GM21423 (cell line): Measurements from ENCODE around the gene VSIR.

ENCODE experiments used
- ATAC-seq: cut with Tn5 transposase; IDR thresholded peaks from one replicate; pipeline ENCODE4 v1.9.1; 2021; ENCODE audit warnings: mild to moderate bottlenecking, moderate library complexity; ENCODE audit not compliant: unreplicated experiment

Gene VSIR

DNA sequence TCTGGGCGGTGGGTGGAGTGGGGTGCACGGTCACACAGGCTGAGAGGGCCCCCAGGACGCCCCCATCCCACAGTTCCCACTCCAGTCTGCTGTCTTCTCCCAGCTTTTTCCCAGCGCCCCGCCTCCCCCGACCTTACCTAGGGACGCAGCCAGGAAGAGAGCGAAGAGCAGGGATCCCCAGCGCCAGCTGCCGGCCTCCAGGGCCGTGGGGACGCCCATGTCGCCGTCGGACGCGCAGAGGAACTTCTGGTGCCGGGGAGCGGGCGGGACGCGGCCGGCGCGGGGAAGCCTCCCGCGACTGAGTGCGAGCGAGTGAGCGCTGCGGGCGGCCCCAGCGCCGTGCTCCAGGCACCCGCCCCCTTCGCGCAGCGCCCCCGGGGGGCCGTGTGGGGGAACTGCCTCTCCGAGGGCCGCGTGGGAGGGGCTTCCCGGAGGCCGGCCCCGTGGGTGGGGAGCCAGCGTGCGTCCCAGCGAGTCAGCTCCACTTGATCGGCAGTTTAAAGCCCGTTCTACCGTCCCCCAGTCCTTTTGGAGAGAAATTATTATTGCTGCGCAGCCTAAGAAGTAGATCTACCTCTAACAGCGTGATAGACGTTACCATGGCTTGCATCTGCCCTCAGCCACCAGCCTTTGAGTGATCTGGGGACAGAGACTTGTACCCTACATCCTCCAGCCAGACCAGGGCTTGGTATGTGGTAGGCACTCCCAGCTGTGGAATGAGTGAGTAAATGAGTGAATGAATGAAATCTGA is at the start of gene VSIR:
Gene VSIR (minus strand): TSS at position 300 of the 751 bp plus-strand sequence. CDS start 81 bp downstream, at position 219.
- peak; percentile 42 for ATAC-seq

DNA sequence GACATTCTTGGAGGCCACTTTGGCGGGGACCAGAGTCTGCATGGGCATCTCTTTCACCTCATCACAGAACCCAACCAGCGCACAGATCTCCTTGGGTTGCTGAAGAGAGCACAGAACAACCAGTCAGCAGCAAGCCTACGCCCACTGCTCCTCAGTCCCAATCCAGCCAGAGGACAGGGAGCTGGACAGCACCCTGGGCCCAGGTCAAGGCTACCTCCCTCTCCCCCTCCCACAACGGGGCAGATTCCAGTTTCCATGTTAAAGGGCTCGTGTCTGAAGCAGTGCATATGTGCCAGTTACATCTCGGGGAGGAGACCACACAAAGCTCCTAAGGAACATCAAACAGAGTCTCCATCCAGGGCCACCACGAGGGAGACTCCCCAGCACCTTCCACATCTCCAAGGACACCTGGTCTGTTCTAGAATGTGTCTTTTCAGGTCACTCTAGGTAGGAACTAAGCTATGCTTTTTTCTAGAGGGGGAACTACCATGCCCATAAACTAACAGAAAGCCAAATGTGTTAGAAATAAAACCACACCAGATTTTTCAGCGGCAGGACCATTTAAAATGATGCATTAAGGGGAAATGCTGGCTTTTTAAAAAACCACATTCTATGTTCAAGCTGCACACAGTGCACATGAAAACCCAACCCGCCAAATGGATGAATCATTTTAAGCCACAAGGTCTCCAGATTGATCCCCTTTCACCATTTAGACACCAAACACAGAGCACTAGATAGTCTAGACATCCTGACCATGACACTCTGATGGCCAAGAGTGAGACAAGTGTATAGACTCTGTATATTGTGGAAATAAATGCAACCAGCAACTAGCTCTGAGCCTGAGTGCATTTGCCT is 48.8 kb upstream of the VSIR start:
- ATAC-seq, result no peak

DNA sequence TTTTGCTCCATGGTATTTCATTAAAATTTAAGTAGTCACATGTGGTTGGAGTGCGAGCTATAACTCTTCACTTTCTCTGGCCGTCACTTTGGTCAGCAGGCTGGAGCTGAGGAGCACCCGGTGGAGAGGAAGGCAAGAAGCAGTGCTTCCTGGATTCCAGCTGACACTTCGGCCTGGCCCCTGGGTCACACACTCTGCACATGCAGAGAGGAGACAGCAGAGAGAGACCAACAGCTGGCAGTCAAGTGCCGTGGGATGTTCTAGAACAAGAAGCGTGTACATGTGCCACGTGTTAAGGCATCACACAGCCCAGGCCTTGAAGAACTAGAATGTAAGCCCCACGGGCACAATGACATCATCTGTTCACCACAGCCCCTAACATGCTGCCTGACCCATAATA is 47.6 kb upstream of the VSIR start:
- no peak for ATAC-seq

DNA sequence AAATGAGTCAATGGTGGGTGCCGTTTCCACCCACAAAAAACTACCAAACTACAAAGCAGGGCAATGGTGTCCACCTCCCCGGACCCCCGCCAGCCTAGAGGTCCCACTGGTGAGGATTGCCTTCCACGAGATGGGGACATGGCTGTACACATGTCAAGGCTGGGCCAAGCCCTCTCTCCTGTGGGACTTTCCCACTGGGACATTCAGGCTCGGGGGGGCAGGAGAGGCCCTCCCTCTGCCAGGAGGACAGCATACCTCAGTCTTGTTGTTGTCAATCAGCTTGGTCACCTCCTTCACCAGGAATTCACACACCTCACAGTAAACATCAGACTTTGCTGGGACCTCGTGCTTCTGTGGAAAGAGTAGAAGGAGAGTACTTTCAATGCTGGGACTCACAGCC is 46.7 kb upstream of the VSIR start:
- ATAC-seq, result no peak

DNA sequence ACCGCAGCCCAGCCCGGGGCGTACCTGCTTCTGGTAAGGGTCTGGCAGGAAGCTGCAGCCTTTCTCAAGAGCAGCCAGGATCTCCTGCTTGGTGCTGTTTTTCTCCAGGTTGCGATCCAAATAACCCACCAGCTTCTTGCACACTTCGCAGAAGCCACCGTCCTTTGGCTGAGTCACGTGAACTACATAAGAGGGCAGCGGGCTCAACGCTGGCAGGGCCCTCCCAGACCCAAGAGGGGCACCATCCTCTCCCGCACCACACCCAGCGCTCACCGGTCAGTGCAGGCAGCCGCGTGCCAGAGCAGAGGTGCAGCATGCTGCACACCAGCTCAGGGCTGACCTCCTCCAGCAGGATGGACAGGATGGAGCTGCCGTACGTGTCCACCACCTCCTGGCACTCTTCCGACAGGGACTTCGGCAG is 46.1 kb upstream of the VSIR start:
- ATAC-seq, result no peak

DNA sequence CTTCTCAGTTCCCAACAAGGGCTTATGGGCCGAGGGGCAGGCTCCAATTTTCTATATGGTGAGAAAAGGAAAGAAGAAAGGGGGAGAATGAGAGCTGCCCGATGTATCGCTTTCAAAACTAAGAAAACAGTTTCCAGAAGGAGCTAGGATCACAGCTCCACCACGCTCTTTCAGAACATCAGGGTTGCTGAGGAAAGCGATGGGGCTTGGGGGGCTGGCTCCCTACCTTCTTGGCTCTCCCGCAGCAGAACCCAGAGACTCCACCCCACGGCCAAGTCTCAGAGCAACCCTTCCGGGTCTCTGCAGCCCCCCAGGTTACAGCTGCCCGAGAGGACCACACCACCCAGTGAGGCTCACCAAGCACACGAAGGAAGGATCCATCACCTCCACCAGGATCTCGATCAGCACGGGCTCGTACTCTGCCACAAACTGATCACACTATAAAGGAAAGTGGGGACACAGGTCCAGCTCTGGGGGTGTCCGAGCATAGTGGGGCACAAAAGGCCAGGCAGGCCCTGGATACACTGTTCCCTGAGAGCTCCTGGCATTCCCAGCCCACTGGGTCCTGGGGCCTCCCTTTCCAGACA is 45.4 kb upstream of the VSIR start:
- no peak for ATAC-seq

DNA sequence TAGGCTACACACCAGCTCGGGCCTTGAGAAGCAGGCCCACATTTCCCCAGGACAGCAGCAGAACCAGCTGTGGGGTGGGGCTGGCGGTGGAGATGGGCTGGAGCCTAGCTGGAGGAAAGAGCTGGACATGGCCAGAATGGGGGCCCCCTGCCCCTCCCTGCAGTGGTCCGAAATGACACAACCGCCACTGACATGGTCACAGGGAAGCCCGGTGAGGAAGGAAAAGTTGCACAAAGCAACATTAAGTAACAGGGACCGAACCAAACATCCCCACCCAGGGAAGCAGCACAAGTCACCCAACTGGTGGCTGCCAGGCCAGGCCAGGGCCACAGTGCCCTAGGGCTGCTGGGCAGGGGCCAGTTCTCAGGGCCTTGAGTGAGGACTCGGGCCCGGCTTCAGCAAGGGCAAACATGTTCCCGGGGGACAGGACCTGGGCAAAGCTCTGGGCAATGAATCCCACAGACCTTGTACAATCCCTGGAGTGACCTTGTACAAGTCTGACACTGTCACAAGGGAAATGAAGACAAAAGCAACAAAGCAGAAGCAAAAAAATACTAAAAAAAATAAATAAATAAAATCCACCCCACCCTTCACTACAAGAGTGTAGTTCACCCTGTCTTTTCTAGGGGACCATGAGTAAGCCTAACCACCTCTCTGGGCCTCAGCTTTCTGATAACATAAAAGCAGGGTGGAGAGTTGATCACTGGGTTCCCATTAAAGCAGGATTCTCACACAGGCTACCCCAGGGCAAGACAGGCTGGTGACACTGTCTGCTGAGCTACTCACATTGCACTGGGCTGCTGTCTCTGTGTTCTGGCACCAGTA is 44.7 kb upstream of the VSIR start:
- ATAC-seq, result no peak

DNA sequence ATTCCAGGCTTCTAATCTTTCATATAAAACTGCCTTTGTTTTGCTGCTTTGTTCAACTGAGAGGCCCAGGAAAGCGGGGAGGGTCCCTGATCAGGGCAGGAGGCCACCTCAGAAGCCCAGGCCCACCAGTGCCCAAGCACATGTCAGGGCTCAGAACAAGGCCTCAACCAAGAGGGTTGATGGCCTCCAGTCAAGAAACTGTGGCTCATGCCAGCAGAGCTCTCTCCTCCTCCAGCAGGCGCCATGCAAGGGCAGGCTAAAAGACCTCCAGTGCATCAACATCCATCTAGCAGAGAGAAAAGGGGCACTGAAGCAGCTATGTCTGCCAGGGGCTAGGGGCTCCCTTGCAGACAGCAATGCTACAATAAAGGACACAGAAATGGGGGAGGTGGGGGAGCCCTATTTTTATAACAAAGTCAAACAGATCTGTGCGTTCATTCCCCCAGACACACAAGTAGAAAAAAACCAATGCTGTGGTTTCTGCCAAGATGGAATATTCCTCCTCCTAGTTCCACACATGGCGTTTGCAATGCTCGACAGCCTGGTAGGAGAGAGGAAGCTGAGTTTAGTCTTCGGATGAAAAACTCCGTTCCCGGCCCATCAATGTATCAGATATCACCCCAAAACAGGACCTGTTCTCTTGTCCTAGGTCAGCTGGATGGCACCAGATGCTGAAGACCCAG is 43.8 kb upstream of the VSIR start:
- ATAC-seq, result no peak

DNA sequence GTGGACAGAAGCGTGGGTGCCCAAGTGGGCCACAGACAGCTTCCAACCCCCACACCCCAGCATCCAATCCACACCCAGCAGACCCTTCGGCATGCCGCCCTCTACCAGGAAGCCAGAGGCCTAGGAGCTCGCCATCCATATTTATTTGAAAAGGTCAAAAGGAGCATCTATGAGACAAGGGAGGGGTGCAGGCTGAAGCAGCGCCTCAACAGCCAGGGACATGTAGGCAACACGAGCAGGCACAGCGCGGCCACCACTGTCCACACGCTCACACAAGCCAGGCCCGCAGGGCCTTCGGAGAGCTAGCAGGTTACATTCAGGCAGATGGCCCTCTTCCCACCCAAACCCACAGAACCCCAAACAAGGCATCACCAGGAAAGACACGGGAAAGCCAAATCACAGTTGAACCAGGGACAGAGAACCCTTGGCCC is 43.1 kb upstream of the VSIR start:
- no peak for ATAC-seq

DNA sequence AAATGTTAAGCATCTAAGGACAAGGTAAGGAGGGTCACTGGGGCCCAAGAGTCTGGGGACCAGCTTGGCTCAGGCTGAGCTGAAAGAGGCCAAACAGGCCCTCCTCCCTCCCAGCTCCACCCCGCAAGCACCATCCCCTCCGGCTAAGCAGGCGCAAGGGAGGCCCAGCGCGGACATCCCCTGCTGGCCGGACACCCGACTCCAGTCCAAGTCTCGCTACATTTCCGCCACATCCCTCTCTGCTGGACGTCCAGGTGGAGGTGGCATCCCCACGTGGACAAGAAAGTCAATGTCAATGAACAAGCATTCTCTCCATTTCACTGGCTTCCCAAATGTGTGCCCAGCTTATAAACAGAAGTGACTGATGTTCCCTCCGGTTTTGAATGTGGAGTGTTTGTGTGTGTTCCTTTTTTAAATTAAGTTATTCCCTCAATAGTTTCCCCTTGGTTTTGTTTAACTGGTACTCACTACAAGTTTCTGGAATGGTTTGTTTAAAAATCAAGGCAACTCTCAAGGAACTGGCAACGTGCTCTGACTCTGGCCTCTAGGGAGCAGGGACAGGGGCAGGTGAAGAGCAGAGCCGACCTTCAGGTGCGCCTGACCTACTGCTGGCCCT is 42.3 kb upstream of the VSIR start:
- no peak for ATAC-seq

DNA sequence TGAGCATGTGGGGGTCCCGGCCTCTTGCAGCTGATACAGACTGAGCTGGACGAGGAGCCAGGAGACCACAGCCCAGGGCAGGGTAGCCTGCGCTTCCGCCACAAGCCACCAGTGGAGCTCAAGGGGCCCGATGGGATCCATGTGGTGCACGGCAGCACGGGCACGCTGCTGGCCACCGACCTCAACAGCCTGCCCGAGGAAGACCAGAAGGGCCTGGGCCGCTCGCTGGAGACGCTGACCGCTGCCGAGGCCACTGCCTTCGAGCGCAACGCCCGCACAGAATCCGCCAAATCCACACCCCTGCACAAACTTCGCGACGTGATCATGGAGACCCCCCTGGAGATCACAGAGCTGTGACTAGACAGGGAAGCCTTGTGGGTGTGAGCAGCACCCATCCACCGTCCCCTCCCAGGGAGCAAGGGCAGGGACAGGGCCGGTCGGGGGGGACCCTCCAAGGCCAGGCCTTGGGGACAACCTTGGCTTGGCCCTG is 41.6 kb upstream of the VSIR start:
- ATAC-seq, result no peak

DNA sequence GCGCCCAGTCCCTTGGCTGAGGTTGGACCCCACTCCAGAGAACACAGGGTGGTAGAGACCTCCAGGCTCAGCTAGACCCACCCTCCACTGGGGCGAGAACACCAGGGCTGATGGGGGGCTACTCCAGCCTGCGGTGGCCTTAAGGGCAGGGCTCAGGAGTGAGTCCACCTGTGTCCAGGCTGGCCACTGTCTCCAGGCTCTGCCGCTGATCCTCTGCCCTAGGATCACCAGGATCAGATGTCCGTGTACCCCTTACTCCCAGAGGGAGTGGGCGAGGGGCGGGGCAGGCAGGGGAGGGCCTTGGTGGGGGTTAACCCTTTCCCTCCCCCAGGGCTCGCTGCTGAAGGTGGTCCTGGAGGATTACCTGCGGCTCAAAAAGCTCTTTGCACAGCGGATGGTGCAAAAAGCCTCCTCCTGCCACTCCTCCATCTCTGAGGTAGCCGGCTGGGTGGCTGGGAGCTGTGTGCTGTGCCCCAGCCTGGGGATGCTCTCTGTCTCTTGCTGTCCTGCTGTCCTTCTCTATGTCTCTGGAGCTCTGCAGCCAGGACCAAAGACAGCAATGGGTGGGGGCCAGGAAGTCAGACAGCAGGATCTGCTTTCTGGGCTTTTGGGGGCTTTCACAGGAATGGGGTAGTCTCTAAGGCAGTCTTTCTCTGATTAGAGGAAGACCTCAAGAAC is 39.7 kb upstream of the VSIR start:
- ATAC-seq, result no peak

DNA sequence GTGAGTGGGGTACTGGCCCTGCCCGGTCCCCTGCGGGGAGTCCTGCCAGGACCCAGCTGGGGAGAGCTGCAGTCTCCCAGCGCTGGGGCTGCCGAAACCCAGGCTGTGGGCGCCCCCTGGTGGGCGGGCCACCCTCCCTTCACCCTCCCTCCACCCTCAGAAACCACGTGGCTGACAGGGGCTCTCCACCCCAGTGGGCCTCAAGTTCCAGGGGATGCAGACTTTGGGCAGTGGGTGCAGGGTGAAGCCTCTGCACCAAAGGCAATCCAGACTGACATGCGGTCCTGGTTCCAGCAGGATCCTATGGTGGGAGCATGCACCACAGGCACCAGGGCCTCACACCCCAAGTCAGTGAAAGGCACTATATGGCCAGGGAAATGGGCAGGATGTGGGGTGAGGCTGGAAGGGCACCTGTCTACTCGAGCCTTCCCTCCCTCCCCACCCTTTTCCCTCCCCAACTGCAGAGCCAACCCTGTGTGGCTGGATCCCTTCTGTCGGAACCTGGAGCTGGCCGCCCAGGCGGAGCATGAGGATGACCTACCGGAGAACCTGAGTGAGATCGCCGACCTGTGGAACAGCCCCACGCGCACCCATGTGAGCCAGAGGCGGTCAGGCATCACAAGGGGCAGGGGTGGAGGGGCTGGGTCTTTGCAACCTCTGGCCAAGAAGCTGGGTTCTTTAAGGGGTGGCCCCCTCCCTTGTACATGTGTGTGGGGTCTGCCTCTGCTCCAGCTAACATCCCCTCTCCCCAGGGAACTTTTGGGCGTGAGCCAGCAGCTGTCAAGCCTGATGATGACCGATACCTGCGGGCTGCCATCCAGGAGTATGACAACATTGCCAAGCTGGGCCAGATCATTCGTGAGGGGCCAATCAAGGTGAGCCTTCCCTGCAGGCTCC is 38.9 kb upstream of the VSIR start:
- no peak for ATAC-seq

DNA sequence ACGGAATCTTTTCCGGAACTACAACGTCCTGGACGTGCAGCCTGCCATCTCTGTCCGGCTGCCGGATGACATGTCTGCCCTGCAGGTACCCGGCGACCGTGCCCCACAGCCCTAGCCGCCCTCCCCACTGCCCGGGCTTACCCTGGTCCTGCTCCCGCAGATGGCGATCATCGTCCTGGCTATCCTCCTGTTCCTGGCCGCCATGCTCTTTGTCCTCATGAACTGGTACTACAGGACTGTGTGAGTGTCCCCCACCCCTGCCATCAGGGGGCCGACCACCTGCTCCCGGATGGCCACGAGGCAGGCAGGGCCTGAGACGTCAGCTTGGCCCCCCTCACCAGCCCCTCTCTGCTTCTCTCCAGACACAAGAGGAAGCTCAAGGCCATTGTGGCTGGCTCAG is 38.0 kb upstream of the VSIR start:
- no peak for ATAC-seq

DNA sequence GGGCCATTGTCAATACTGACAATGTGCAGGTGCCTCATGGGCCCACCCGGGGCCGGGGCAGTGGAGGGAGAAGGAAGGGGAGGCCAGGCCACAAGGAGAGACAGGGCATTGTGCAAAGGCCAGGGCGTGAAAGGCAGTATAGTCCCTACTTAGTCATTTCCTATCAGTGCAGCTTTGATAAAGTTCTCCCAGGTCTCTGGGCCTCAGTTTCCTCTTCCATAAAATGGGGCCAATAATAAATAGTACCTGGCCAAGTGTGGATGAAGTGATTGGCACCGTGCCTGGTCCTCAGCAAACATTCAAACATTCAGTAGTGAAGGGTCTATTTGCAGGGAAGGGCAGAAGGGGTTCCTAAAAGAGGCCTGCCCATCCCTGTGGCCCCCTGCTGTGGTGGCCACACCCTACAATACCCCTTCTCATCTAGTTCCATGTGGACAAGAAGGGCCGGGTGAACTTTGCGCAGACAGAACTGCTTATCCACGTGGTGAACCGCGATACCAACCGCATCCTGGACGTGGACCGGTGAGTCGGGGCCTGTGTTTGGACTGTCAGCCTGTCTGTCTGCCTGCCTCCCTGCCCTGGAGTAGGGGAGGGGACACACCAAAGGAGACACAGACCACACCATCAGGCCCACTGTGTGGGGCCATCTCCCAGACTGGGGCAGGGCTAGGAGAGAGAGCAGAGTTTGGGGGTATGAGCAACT is 36.9 kb upstream of the VSIR start:
- no peak for ATAC-seq

DNA sequence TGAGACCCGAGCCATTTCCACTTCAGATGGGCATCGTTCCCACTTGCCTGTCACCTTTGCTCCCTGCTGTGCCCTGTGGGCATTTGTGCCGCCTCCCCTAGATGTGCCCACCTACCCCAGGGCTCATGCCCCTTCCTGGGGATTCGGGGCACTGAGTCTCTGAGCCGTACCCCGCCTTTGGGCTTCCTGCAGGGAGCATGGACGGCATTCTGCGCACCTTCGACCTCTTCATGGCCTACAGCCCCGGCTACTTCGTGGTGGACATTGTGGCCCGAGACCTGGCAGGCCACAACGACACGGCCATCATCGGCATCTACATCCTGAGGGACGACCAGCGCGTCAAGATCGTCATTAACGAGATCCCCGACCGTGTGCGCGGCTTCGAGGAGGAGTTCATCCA is 36.3 kb upstream of the VSIR start:
- no peak for ATAC-seq
